Gastroesophageal sphincter (tissue), 4 donors: Measurements from ENCODE around the gene OTX1. TPM values are rescaled to one million over a fixed set of nuclear protein-coding genes. Genes with fewer than 3 reads are reported as not detected.
A peak's percentile ranks its signal among the peaks of the same experiment; 100 is the strongest.

Experiments
- ATAC-seq: fragments of 150-250 bp; one replicate; pipeline ENCODE4 v1.9.1; 2016; ENCODE audit warnings: mild to moderate bottlenecking, moderate library complexity
- H3K27ac ChIP-seq, 4 donors: fragments of 200-600 bp; sonication (generic) in 3 of 4; 1 replicate in 3 of 4; 2 replicates in 1 of 4; pipeline ENCODE4 v1.5.1; 2016 to 2019
- H3K27me3 ChIP-seq: fragments of 200-600 bp; sonication (generic); one replicate; pipeline ENCODE4 v1.5.1; 2019
- H3K36me3 ChIP-seq, 2 donors: fragments of 200-600 bp; sonication (generic); one replicate each; pipeline ENCODE4 v1.5.1; 2019; ENCODE audit warnings: control low read depth in 1 of 2
- H3K4me1 ChIP-seq, 3 donors: fragments of 200-600 bp; sonication (generic); 1 replicate in 2 of 3; 2 replicates in 1 of 3; pipeline ENCODE4 v1.5.1; 2016 to 2019; ENCODE audit warnings: control low read depth in 2 of 3
- H3K4me3 ChIP-seq, 2 donors: fragments of 200-600 bp; sonication (generic); one replicate each; pipeline ENCODE4 v1.5.1; 2019; ENCODE audit warnings: mild to moderate bottlenecking in 1 of 2, moderate library complexity in 1 of 2
- H3K9me3 ChIP-seq, 3 donors: fragments of 200-600 bp; sonication (generic); one replicate each; pipeline ENCODE4 v1.5.1; 2017 to 2019; ENCODE audit warnings: control low read depth in 2 of 3
- EP300 ChIP-seq: sonication (generic); formaldehyde crosslinking; IDR thresholded peaks from one replicate; pipeline ENCODE4 v1.6.1; 2017; ENCODE audit warnings: antibody characterized with exemption, mild to moderate bottlenecking
- POLR2A ChIP-seq, 2 donors: fragments of 450-650 bp; IDR thresholded peaks; one replicate each; pipeline ENCODE4 v1.6.1; 2017; ENCODE audit warnings: antibody characterized with exemption in 2 of 2, mild to moderate bottlenecking in 2 of 2, moderate library complexity in 1 of 2
- POLR2AphosphoS5 ChIP-seq: sonication (generic); formaldehyde crosslinking; IDR thresholded peaks from one replicate; pipeline ENCODE4 v1.6.1; 2017; ENCODE audit warnings: antibody characterized with exemption
- WGBS, 2 donors: methylation state at CpG; one replicate each; pipeline ENCODE4 v1.1.5; 2018; ENCODE audit warnings: low coverage in 1 of 2; 5-methylcytosine and 5-hydroxymethylcytosine counted together
- total RNA-seq, 4 donors: library from RNA; depleted of rRNA; stranded (reverse); fragments of >200 nt; gene quantifications; one replicate each; pipeline ENCODE4 v1.1.0, GENCODE V29; 2016
- TF ChIP-seq, protein P1 (sequence below), 4 experiments: fragments of 200-600 bp in 2 of 4; fragments of 450-650 bp in 2 of 4; sonication (generic) in 1 of 4; IDR thresholded peaks; one replicate each; pipeline ENCODE4 v1.5.1; 2017 to 2019; ENCODE audit warnings: antibody characterized with exemption in 4 of 4, mild to moderate bottlenecking in 2 of 4, moderate library complexity in 2 of 4

The OTX1 gene
- total RNA-seq, 4 donors from 2014 or later, result 0.62 TPM; not detected in 3

DNA sequence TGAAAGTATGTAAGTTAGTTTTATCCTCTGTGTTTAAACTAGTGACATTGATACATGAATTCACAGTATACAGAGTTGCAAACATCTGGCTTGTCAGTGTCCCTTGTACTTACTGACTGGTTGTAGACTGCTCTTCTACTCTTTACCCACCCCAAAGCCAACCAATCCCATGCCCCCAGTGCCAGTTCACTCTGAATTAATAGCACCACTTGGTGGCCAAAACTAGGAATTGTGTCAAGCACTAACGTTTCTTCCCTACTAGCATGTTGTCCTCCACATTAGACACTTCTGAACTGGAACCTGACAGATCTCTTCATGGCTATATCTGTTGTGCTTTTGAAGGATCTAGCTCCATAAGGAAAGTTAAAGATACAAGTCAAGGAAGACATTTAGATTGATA lies 27.2 kb upstream of the OTX1 start:
- H3K4me3 ChIP-seq, result no peak overlapping the region
- 0% methylated on average over 1 of the region's 1 CpG for WGBS, 2 donors
- ATAC-seq, result no peak
- TF ChIP-seq POLR2A (IDR thresholded peaks at IDR 0.05), result no peak
- TF ChIP-seq, protein P1, sequence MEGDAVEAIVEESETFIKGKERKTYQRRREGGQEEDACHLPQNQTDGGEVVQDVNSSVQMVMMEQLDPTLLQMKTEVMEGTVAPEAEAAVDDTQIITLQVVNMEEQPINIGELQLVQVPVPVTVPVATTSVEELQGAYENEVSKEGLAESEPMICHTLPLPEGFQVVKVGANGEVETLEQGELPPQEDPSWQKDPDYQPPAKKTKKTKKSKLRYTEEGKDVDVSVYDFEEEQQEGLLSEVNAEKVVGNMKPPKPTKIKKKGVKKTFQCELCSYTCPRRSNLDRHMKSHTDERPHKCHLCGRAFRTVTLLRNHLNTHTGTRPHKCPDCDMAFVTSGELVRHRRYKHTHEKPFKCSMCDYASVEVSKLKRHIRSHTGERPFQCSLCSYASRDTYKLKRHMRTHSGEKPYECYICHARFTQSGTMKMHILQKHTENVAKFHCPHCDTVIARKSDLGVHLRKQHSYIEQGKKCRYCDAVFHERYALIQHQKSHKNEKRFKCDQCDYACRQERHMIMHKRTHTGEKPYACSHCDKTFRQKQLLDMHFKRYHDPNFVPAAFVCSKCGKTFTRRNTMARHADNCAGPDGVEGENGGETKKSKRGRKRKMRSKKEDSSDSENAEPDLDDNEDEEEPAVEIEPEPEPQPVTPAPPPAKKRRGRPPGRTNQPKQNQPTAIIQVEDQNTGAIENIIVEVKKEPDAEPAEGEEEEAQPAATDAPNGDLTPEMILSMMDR (IDR thresholded peaks at IDR 0.05), result peak in 1 of 4 experiments; percentile 11
- no peaks in the 10 kb centered on the region for H3K9me3 ChIP-seq
- no peaks in the 10 kb centered on the region for H3K4me1 ChIP-seq
- H3K27ac ChIP-seq, result no peak overlapping the region
- no peaks in the 10 kb centered on the region for H3K27me3 ChIP-seq
- H3K36me3 ChIP-seq, result peaks cover 0 to 74% of the 10 kb centered on the region in 2 donors

DNA sequence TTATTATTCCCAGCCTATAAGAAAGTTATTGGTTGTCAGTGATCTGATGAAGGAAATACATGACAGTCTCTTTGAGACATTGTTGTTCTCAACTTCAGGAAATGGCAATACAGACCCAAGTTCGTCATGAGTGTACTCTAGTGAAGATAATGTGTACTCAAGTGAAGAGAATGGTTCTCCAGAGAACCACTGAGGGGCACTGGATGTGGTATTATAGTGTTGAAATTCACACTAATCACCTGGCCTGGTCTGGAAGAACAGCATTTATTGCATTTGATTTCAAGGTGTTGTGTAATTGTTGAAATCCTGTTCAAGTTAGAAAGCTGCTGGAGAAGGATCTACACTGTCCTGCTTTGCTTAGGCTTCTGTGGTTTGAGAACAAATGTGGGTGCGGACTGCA lies 23.4 kb upstream of the OTX1 start:
- Histone ChIP-seq H3K9me3 (no peaks in the 10 kb centered on the region), H3K27ac (no peak overlapping the region), H3K4me1 (no peaks in the 10 kb centered on the region), H3K36me3 (peaks cover 0 to 88% of the 10 kb centered on the region in 2 donors), H3K27me3 (no peaks in the 10 kb centered on the region), H3K4me3 (no peak overlapping the region)
- TF ChIP-seq POLR2A (IDR thresholded peaks at IDR 0.05), result no peak
- TF ChIP-seq POLR2AphosphoS5, result no peak
- TF ChIP-seq, protein P1 (IDR thresholded peaks at IDR 0.05), result no peak
- no peak for TF ChIP-seq EP300
- 80 to 84% methylated on average over 1 to 2 of the region's 2 CpGs for WGBS, 2 donors
- ATAC-seq, result no peak

DNA sequence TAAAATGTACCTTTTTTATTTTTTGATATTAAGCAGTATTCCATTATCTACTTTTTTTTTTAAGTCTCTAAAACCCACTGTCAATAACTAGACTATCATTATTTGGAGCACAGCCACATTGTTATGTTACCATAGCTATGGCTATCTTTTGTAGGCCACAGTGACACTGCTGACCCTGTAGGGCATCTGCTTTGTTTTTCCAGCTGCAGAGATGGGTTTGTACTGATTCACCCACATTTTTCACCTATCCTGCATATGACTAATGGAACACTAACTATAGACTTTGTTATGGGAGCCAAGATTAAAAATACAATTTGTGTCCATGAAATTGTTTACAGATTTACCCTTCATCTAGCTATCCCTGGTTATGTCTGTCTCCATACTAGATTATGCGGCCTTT lies 21.6 kb upstream of the OTX1 start:
- no peaks in the 10 kb centered on the region for H3K4me1 ChIP-seq
- no peak overlapping the region for H3K27ac ChIP-seq
- ATAC-seq, result no peak
- WGBS, 2 donors, result 83% methylated on average over 1 of the region's 1 CpG; no CpG with 5 or more reads in 1 of the 2 donors
- no peaks in the 10 kb centered on the region for H3K9me3 ChIP-seq
- no peaks in the 10 kb centered on the region for H3K27me3 ChIP-seq
- H3K36me3 ChIP-seq, result peaks cover 0 to 72% of the 10 kb centered on the region in 2 donors
- H3K4me3 ChIP-seq, result no peak overlapping the region
- no peak for TF ChIP-seq EP300

DNA sequence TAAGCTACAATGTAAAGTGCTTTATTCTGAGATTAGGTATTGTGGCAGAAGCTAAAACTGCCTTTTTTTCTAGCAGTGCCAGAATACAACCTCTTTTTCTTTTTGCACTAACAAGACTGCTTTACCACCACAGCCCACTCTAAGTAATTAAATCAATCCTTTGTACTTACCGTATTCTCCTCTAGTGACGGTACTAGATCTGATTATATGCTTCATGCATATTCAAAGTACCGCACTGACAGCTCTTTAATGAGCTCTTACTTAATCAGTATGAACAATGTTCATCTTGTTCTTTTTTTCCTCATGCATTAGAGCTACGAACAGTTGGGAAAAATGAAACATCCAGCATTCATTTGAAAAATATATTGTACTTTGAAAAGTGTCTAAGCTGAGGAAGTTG lies 16.1 kb upstream of the OTX1 start:
- WGBS, 2 donors, result 79 to 83% methylated on average over 4 of the region's 4 CpGs
- no peak overlapping the region for H3K4me3 ChIP-seq
- TF ChIP-seq EP300 (no peak), POLR2A (IDR thresholded peaks at IDR 0.05) (no peak), POLR2AphosphoS5 (no peak)
- TF ChIP-seq, protein P1 (IDR thresholded peaks at IDR 0.05), result no peak
- no peaks in the 10 kb centered on the region for H3K9me3 ChIP-seq
- no peak overlapping the region for H3K27ac ChIP-seq
- H3K27me3 ChIP-seq, result no peaks in the 10 kb centered on the region
- H3K36me3 ChIP-seq, result peaks cover 0 to 25% of the 10 kb centered on the region in 2 donors
- no peaks in the 10 kb centered on the region for H3K4me1 ChIP-seq
- ATAC-seq, result no peak

DNA sequence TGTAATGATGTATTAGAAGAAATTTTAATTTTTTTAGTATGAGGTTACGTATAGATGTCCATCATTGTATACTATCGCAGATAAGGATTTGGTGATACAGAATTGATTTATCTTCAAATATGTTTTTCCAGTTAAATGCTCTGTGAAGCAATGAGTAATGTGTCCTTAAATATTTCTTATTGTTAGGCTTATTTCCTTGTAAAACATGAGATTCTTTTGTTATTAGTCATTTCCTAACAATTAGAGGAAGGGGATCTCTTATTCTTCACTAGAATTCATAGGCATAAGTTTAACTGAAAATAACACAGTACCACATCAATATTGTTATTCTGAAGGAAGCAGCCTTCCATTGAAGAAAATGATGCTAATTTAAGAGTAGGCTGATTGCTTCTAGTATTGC lies 15.5 kb upstream of the OTX1 start:
- Histone ChIP-seq H3K4me3 (no peak overlapping the region), H3K36me3 (peaks cover 0 to 19% of the 10 kb centered on the region in 2 donors), H3K9me3 (no peaks in the 10 kb centered on the region), H3K27ac (no peak overlapping the region), H3K27me3 (no peaks in the 10 kb centered on the region), H3K4me1 (no peaks in the 10 kb centered on the region)
- WGBS, 2 donors, result 95% methylated on average over 2 of the region's 2 CpGs
- ATAC-seq, result no peak
- TF ChIP-seq EP300 (no peak), POLR2A (IDR thresholded peaks at IDR 0.05) (no peak), POLR2AphosphoS5 (no peak)
- TF ChIP-seq, protein P1 (IDR thresholded peaks at IDR 0.05), result no peak
